Measurements from ENCODE around the gene HHIP.

DNA sequence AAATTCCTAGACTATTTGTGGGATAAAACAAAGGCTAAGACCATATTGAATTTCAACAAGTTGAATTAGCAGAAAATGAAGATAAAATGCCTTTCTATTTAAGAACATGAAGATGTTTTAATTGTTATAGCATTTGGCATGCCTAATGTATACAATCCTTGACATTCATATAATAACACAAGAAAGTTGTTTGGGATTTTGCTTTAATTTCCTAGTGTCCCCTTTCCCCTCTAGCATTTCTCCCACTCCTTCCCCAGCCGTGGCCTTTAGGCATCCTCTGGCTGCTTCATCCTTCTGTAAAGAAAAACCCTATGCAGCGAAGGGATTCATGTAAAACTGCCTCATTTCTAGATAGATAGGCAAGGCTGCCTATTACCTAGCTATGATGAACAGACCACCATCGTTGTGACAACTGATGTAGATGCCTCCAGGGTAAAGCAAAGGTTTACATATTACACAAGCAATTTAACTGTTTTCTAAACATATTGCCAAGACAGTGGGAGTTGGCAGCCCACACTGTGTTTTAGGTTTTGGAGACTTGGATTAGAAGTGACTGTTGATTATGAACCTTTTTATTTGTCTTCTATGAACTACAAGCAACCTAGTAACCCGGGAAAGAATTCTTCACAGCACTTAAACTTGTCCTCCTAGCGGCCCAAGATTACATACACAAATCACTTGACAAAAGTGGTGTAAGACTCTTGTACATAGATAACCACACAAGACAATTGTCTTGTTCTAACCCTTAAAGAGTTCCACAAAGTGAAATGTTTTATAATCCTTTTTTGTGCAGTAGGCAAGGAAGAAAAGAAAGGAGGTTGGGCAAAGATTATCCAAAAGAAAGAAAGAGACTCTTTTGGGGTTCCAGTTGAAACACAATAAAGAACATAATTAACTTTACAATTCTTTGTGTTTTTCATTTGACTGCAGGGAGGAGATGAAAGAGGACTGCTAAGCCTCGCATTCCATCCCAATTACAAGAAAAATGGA, 59.9 kb downstream of the HHIP start:
- no peak for TF ChIP-seq ISL1 (CRISPR knock-in tag; IDR thresholded peaks at IDR 0.05)
- TF ChIP-seq, protein P1, sequence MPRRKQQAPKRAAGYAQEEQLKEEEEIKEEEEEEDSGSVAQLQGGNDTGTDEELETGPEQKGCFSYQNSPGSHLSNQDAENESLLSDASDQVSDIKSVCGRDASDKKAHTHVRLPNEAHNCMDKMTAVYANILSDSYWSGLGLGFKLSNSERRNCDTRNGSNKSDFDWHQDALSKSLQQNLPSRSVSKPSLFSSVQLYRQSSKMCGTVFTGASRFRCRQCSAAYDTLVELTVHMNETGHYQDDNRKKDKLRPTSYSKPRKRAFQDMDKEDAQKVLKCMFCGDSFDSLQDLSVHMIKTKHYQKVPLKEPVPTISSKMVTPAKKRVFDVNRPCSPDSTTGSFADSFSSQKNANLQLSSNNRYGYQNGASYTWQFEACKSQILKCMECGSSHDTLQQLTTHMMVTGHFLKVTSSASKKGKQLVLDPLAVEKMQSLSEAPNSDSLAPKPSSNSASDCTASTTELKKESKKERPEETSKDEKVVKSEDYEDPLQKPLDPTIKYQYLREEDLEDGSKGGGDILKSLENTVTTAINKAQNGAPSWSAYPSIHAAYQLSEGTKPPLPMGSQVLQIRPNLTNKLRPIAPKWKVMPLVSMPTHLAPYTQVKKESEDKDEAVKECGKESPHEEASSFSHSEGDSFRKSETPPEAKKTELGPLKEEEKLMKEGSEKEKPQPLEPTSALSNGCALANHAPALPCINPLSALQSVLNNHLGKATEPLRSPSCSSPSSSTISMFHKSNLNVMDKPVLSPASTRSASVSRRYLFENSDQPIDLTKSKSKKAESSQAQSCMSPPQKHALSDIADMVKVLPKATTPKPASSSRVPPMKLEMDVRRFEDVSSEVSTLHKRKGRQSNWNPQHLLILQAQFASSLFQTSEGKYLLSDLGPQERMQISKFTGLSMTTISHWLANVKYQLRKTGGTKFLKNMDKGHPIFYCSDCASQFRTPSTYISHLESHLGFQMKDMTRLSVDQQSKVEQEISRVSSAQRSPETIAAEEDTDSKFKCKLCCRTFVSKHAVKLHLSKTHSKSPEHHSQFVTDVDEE (CRISPR knock-in tag; IDR thresholded peaks at IDR 0.05), result no peak
- TF ChIP-seq CSDC2 (CRISPR knock-in tag; IDR thresholded peaks at IDR 0.05), result no peak
- no peak for TF ChIP-seq TOX (CRISPR knock-in tag; IDR thresholded peaks at IDR 0.05; ENCODE audit: borderline replicate concordance)
- no peak for TF ChIP-seq ZNF8 (CRISPR knock-in tag; IDR thresholded peaks at IDR 0.05)
- TF ChIP-seq PPARA (CRISPR knock-in tag; IDR thresholded peaks at IDR 0.05; ENCODE audit: borderline replicate concordance), result no peak
- no peak for TF ChIP-seq ZNF70 (CRISPR knock-in tag; IDR thresholded peaks at IDR 0.05)
- TF ChIP-seq ARNTL (CRISPR knock-in tag; IDR thresholded peaks at IDR 0.05; ENCODE audit: borderline replicate concordance, low read depth), result no peak
- no peak for TF ChIP-seq OSR1 (CRISPR knock-in tag; IDR thresholded peaks at IDR 0.05)
